ENCODE results near the gene MYO15A.

MYO15A gene

DNA sequence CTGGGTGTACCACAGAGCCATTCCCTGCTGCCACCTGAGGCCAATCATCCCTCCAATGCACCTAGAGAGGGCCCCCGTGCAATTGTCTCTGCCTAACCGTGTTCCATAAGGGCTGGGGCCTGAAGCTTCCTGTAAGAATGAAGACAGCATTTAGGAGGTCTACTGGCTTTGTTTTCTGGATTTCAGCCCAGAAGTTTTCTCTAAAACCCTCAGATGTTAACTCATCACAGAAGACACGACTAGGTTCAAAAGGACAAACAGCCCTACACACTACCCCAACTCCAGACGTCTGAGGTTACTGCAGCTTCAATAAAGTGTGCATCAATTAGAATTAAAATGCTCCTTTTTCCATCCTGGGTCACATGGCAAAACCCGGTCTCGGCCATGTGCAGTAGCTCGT is 31.6 kb upstream of the MYO15A start:
- no peak overlapping the region for H3K27ac ChIP-seq (ENCODE audit: low read depth, low read length)
- no peak overlapping the region for H3K4me3 ChIP-seq (ENCODE audit: low read depth, low read length)
- H3K27me3 ChIP-seq (ENCODE audit: control insufficient read depth, insufficient read depth, low read length), result no peaks in the 10 kb centered on the region
- no peaks in the 10 kb centered on the region for H3K4me1 ChIP-seq (ENCODE audit: control insufficient read depth, insufficient read depth, low read length)
- no peaks in the 10 kb centered on the region for H3K9me3 ChIP-seq (ENCODE audit: control insufficient read depth, insufficient read depth, low read depth, low read length)
- no peaks in the 10 kb centered on the region for H3K36me3 ChIP-seq (ENCODE audit: control insufficient read depth, insufficient read depth, low read length)
- H3K9ac ChIP-seq (ENCODE audit: low read length), result no peak overlapping the region

DNA sequence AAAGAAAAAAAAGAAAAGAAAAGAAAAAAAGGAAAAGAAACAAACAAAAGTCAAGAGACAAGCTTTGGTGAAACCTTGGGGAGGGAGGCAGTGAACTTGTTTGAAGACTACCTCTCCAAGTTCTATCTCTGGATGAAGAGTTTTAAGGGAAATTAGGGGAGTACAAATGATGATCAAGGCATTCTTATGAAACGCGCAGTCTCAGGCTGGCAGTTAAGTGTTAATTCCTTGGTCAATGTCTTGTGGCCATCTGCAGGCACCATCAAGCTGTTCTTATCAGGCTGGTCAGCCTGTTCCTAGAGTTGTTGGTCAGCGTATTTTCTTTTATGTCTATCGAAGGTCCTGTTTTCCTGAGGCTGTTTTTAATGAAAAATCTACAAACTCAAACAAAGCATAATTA is 29.0 kb upstream of the MYO15A start:
- Histone ChIP-seq H3K4me3 (ENCODE audit: low read depth, low read length) (no peak overlapping the region), H3K9me3 (ENCODE audit: control insufficient read depth, insufficient read depth, low read depth, low read length) (no peaks in the 10 kb centered on the region), H3K27me3 (ENCODE audit: control insufficient read depth, insufficient read depth, low read length) (no peaks in the 10 kb centered on the region), H3K36me3 (ENCODE audit: control insufficient read depth, insufficient read depth, low read length) (no peaks in the 10 kb centered on the region), H3K27ac (ENCODE audit: low read depth, low read length) (no peak overlapping the region), H3K9ac (ENCODE audit: low read length) (no peak overlapping the region), H3K4me1 (ENCODE audit: control insufficient read depth, insufficient read depth, low read length) (no peaks in the 10 kb centered on the region)

DNA sequence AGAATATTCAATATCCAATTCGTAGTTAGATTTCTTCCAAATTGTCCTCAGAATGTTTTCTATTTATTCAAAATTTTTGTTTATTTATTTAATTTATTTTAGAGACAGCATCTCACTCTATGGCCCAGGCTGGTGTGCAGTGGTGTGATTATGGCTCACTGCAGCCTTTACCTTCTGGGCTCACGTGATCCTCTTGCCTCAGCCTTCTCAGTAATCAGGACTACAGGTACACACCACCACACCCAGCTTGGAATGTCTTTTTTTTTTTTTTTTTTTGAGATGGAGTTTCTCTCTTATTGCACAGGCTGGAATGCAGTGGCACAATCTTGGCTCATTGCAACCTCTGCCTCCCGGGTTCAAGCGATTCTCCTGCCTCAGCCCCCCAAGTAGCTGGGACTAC is 24.3 kb upstream of the MYO15A start:
- H3K27ac ChIP-seq (ENCODE audit: low read depth, low read length), result no peak overlapping the region
- H3K4me3 ChIP-seq (ENCODE audit: low read depth, low read length), result no peak overlapping the region
- no peaks in the 10 kb centered on the region for H3K27me3 ChIP-seq (ENCODE audit: control insufficient read depth, insufficient read depth, low read length)
- no peak overlapping the region for H3K9ac ChIP-seq (ENCODE audit: low read length)
- peaks cover 6% of the 10 kb centered on the region; the same call in 1 of the 2 replicates for H3K4me1 ChIP-seq (ENCODE audit: control insufficient read depth, insufficient read depth, low read length)
- no peaks in the 10 kb centered on the region for H3K9me3 ChIP-seq (ENCODE audit: control insufficient read depth, insufficient read depth, low read depth, low read length)
- H3K36me3 ChIP-seq (ENCODE audit: control insufficient read depth, insufficient read depth, low read length), result no peaks in the 10 kb centered on the region

DNA sequence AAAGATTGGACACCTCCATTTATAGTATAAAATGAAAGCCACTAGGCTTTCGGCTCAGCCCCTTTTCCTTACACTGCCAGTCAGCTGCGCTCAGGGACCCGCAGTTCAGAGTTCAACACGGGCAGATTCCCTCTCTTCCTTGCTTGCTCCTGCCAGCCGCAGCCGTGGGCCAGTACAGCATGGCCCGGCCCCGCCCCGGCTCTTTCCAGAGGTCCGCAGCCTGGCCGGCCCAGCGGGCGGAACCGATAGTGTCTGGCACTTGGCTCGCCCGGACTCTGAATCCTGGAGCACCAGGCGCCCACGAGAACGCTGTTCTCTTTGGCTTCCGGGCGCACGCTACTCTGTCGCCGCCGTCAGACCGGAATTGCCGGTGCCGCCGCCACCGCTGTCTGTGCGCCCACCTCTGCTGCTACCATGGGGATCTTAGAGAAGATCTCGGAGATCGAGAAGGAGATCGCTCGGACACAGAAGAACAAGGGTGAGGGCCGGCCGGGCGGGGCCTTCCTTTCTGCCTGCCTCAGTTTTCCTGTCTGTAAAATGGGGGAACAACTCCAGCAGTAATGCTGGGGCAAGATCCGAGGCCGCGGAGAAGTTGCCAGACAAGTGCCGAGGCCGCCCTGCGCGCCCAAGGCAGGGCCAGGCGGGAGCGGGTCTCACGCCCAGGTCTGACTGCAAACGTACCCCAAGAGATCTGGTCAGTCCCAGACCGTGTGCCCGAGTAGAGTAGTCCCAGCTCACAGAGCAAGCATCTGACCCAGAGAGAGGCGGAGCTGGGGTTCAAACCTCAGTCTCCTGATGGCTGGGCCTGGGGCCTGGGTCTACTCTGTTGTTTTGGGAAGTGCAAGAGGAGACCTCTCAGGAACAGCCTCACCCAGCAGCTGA is 20.7 kb upstream of the MYO15A start, which contains the start of gene DRG2:
Gene DRG2, plus strand, starts transcription at position 339 of the 882 bp plus-strand sequence. Its CDS starts 76 bp downstream, at position 415.
- Histone ChIP-seq H3K36me3 (ENCODE audit: control insufficient read depth, insufficient read depth, low read length) (peaks cover 15% of the 10 kb centered on the region), H3K4me1 (ENCODE audit: control insufficient read depth, insufficient read depth, low read length) (peaks cover 6% of the 10 kb centered on the region; the same call in 1 of the 2 replicates), H3K9me3 (ENCODE audit: control insufficient read depth, insufficient read depth, low read depth, low read length) (no peaks in the 10 kb centered on the region), H3K27ac (ENCODE audit: low read depth, low read length) (peak within 1 kb of the TSS; percentile 75), H3K27me3 (ENCODE audit: control insufficient read depth, insufficient read depth, low read length) (no peaks in the 10 kb centered on the region), H3K4me3 (ENCODE audit: low read depth, low read length) (peak within 1 kb of the TSS; percentile 87), H3K9ac (ENCODE audit: low read length) (peak within 1 kb of the TSS; percentile 86)

DNA sequence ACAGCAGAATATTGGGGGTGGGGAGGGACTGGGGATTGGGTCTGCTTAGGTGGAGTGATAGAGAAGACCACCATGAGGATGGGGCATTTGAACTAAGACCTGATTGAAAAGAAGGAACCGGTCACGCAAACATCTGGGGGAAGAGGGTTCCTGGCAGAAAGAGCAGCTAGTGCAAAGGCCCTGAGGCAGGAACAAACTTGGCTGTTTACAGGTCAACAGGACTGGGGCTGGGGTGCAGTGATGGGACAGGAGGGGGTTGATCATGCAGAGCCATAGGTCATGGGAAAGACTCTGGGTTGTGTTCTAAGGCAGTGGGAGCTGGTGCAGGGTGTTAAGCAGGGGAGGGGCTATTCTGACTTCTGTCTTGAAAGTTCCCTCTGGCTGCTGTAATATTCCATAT is 18.9 kb upstream of the MYO15A start:
- peaks cover 27% of the 10 kb centered on the region for H3K36me3 ChIP-seq (ENCODE audit: control insufficient read depth, insufficient read depth, low read length)
- no peak overlapping the region for H3K27ac ChIP-seq (ENCODE audit: low read depth, low read length)
- H3K4me1 ChIP-seq (ENCODE audit: control insufficient read depth, insufficient read depth, low read length), result peaks cover 6% of the 10 kb centered on the region; the same call in 1 of the 2 replicates
- no peaks in the 10 kb centered on the region for H3K27me3 ChIP-seq (ENCODE audit: control insufficient read depth, insufficient read depth, low read length)
- H3K9me3 ChIP-seq (ENCODE audit: control insufficient read depth, insufficient read depth, low read depth, low read length), result no peaks in the 10 kb centered on the region
- no peak overlapping the region for H3K4me3 ChIP-seq (ENCODE audit: low read depth, low read length)
- H3K9ac ChIP-seq (ENCODE audit: low read length), result no peak overlapping the region

DNA sequence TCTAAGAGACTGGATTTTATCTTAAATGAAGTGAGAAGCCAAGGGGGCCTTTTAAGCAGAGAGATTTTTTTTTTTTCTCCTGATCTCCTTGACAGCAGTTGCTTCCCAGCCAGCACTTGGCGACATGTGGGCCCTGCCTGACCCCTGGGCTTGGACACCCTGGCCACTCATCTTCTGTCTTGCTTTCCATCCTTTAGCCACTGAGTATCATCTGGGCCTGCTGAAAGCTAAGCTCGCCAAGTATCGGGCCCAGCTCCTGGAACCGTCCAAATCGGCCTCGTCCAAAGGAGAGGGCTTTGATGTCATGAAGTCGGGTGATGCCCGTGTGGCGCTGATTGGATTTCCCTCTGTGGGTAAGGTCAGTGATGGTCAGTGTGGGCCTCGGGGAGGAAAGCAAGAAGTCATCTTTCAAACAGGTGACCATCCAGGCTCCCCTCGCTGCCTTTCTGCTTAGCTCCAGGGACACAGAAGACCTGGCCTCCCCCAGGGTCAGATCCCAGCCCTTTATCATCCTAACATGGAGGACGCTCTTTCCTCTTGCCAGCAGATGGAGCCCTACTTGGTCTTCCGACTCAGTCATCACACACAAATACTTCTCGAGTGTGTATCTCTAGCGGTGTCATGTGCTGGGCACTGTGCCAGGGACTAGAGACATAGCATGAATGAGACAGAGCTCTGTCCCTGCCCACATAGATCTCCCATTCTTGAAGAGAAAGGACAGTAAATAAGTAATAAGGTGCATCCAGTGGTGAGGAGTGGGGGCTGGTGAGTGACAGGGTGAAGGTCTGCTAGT is 14.7 kb upstream of the MYO15A start:
- H3K9me3 ChIP-seq (ENCODE audit: control insufficient read depth, insufficient read depth, low read depth, low read length), result no peaks in the 10 kb centered on the region
- no peak overlapping the region for H3K4me3 ChIP-seq (ENCODE audit: low read depth, low read length)
- H3K27me3 ChIP-seq (ENCODE audit: control insufficient read depth, insufficient read depth, low read length), result no peaks in the 10 kb centered on the region
- H3K4me1 ChIP-seq (ENCODE audit: control insufficient read depth, insufficient read depth, low read length), result peaks cover 2% of the 10 kb centered on the region; the same call in 1 of the 2 replicates
- H3K27ac ChIP-seq (ENCODE audit: low read depth, low read length), result no peak overlapping the region
- peaks cover 61% of the 10 kb centered on the region for H3K36me3 ChIP-seq (ENCODE audit: control insufficient read depth, insufficient read depth, low read length)
- H3K9ac ChIP-seq (ENCODE audit: low read length), result no peak overlapping the region

DNA sequence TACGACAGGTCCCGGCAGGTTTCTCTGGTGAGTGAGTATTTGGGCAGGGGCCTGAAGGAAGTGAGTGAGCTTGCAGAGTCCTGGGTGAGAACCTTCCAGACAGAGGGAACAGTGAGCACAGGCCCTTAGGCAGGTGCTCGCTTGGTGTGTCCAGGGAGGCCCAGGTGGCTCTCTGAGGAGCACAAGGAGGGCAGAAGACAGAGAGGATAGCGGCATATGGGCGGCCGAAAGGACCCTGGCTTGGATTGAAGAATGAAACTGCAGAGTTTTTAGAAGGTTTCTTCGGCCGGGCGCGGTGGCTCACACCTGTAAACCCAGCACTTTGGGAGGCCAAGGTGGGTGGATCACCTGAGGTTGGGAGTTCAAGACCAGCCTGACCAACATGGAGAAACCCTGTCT is 14.1 kb upstream of the MYO15A start:
- no peaks in the 10 kb centered on the region for H3K4me1 ChIP-seq (ENCODE audit: control insufficient read depth, insufficient read depth, low read length)
- H3K4me3 ChIP-seq (ENCODE audit: low read depth, low read length), result no peak overlapping the region
- no peak overlapping the region for H3K9ac ChIP-seq (ENCODE audit: low read length)
- no peaks in the 10 kb centered on the region for H3K27me3 ChIP-seq (ENCODE audit: control insufficient read depth, insufficient read depth, low read length)
- no peaks in the 10 kb centered on the region for H3K9me3 ChIP-seq (ENCODE audit: control insufficient read depth, insufficient read depth, low read depth, low read length)
- H3K36me3 ChIP-seq (ENCODE audit: control insufficient read depth, insufficient read depth, low read length), result peaks cover 67% of the 10 kb centered on the region
- H3K27ac ChIP-seq (ENCODE audit: low read depth, low read length), result no peak overlapping the region

DNA sequence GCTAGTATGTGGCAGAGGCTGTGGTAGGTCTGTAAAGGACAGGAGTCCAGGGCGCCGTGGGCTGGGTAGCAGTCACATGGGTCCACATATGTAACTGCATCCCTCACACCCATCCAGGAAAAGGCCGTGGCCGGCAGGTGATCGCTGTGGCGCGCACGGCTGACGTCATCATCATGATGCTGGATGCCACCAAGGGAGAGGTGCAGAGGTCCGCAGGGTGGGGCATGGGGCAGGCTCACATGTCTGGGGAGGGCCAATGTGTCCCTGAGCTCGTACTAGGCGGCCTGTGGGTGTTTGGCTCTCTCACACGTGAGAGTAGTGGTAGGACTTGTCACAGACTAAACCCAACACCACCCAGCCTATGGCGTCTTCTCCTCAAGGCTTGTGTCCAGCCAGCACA is 9.0 kb upstream of the MYO15A start:
- no peaks in the 10 kb centered on the region for H3K9me3 ChIP-seq (ENCODE audit: control insufficient read depth, insufficient read depth, low read depth, low read length)
- H3K4me3 ChIP-seq (ENCODE audit: low read depth, low read length), result no peak overlapping the region
- H3K9ac ChIP-seq (ENCODE audit: low read length), result no peak overlapping the region
- no peaks in the 10 kb centered on the region for H3K4me1 ChIP-seq (ENCODE audit: control insufficient read depth, insufficient read depth, low read length)
- no peak overlapping the region for H3K27ac ChIP-seq (ENCODE audit: low read depth, low read length)
- H3K36me3 ChIP-seq (ENCODE audit: control insufficient read depth, insufficient read depth, low read length), result peaks cover 81% of the 10 kb centered on the region
- H3K27me3 ChIP-seq (ENCODE audit: control insufficient read depth, insufficient read depth, low read length), result no peaks in the 10 kb centered on the region

DNA sequence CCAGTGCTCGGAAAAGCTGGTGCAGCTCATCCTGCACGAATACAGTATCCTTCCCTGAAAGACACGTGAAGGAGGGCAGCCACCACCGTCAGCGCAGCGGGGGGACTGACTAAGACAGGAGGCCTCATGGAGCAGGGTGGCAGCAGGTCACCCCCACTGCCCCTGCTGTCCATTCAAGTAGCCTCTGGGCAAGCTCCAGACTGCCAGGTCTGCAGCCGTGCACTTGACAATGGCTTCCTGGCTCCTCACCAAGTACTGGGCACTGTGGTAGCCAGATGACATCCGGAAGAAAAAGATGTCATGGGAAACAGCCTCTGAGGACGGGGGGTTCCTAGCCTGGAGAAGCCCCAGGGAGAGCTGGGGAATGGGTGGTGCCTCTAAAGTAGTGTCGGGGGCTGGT is 7.9 kb upstream of the MYO15A start:
- H3K27me3 ChIP-seq (ENCODE audit: control insufficient read depth, insufficient read depth, low read length), result no peaks in the 10 kb centered on the region
- peaks cover 90% of the 10 kb centered on the region for H3K36me3 ChIP-seq (ENCODE audit: control insufficient read depth, insufficient read depth, low read length)
- no peaks in the 10 kb centered on the region for H3K9me3 ChIP-seq (ENCODE audit: control insufficient read depth, insufficient read depth, low read depth, low read length)
- H3K9ac ChIP-seq (ENCODE audit: low read length), result no peak overlapping the region
- H3K4me1 ChIP-seq (ENCODE audit: control insufficient read depth, insufficient read depth, low read length), result no peaks in the 10 kb centered on the region
- H3K27ac ChIP-seq (ENCODE audit: low read depth, low read length), result no peak overlapping the region
- H3K4me3 ChIP-seq (ENCODE audit: low read depth, low read length), result no peak overlapping the region

DNA sequence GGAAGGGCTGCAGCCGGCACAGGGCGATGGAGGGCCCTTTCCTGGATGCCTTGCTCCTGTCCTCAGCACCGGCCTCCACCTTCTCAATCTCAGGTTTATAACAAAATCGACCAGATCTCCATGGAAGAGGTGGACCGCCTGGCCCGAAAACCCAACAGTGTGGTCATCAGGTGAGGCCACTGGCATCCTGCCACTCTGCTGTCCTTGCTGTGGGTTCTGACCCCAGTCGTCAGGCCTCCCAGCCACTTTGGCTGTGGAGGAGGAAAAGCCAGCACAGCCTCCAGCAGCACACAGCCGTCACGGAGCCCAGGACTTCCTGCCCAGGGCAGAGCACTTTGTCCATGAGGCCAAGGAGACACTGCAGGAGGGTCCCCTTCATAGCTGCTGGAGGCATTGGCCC is 6.7 kb upstream of the MYO15A start:
- Histone ChIP-seq H3K27ac (ENCODE audit: low read depth, low read length) (no peak overlapping the region), H3K36me3 (ENCODE audit: control insufficient read depth, insufficient read depth, low read length) (peaks cover 90% of the 10 kb centered on the region), H3K9ac (ENCODE audit: low read length) (no peak overlapping the region), H3K27me3 (ENCODE audit: control insufficient read depth, insufficient read depth, low read length) (no peaks in the 10 kb centered on the region), H3K4me3 (ENCODE audit: low read depth, low read length) (no peak overlapping the region), H3K9me3 (ENCODE audit: control insufficient read depth, insufficient read depth, low read depth, low read length) (no peaks in the 10 kb centered on the region), H3K4me1 (ENCODE audit: control insufficient read depth, insufficient read depth, low read length) (no peaks in the 10 kb centered on the region)

DNA sequence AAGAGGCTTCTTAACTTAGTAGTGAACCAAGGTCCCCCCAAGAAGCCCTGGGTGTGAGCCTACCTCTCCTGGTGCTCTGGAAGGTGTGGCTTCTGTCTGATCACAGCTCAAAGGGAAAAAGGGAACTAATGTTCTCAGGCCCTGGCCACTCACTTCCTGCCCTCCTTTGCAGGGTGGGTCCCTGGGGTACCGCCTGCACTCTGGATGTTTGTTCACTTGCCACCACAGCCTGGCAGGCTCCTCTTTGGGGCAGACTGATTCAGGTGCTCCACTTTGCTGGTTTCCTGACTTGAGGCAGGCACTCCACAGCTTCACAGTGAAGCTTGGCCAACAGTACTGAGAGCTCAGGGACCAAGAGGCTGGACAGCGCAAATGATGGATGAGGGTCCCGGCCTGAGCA is 5.9 kb upstream of the MYO15A start:
- Histone ChIP-seq H3K27me3 (ENCODE audit: control insufficient read depth, insufficient read depth, low read length) (no peaks in the 10 kb centered on the region), H3K4me3 (ENCODE audit: low read depth, low read length) (no peak overlapping the region), H3K27ac (ENCODE audit: low read depth, low read length) (no peak overlapping the region), H3K36me3 (ENCODE audit: control insufficient read depth, insufficient read depth, low read length) (peaks cover 89% of the 10 kb centered on the region), H3K9me3 (ENCODE audit: control insufficient read depth, insufficient read depth, low read depth, low read length) (no peaks in the 10 kb centered on the region), H3K9ac (ENCODE audit: low read length) (no peak overlapping the region), H3K4me1 (ENCODE audit: control insufficient read depth, insufficient read depth, low read length) (no peaks in the 10 kb centered on the region)

Measured in HUES6 (cell line).